DND-41 (cell line): ENCODE results near the gene MOCS2.
A peak's percentile ranks its signal among the peaks of the same experiment; 100 is the strongest.

Source experiments
- ATAC-seq: fragments of 200-7000 bp; cut with Tn5 transposase; 3 replicates; pipeline ENCODE4 v1.9.1; 2021; ENCODE audit warnings: low read depth; ENCODE audit not compliant: insufficient read depth
- DNase-seq: peaks from one replicate; pipeline ENCODE4 v3.0.0-alpha.2; 2020
- H2AFZ ChIP-seq: 2 replicates; pipeline ENCODE4 v1.6.0; 2012; ENCODE audit warnings: low read depth, low read length
- H3K27ac ChIP-seq: 2 replicates; pipeline ENCODE4 v1.5.1; 2012; ENCODE audit warnings: low read length, inconsistent platforms
- H3K27me3 ChIP-seq: fragments of 200-600 bp; sonication (generic); 2 replicates; pipeline ENCODE4 v1.6.0; 2012; ENCODE audit warnings: low read length, mild to moderate bottlenecking, inconsistent platforms; ENCODE audit not compliant: insufficient read depth, poor library complexity
- H3K36me3 ChIP-seq: 2 replicates; pipeline ENCODE4 v1.5.1; 2012; ENCODE audit warnings: low read length, inconsistent platforms; ENCODE audit not compliant: insufficient read depth
- H3K4me1 ChIP-seq: 2 replicates; pipeline ENCODE4 v1.5.1; 2012; ENCODE audit warnings: mild to moderate bottlenecking, low read length; ENCODE audit not compliant: insufficient read depth
- H3K4me2 ChIP-seq: 2 replicates; pipeline ENCODE4 v1.6.0; 2012; ENCODE audit warnings: mild to moderate bottlenecking, moderate library complexity, low read length, inconsistent platforms; ENCODE audit not compliant: insufficient read depth
- H3K4me3 ChIP-seq, 2 experiments: fragments of 200-600 bp in 1 of 2; shearing (Covaris generic) in 1 of 2; 2 replicates each; pipeline ENCODE4 v1.5.1; 2012 to 2016; ENCODE audit warnings: inconsistent platforms in 2 of 2, low read length in 2 of 2, mild to moderate bottlenecking in 2 of 2, low read depth in 1 of 2, moderate library complexity in 1 of 2
- H3K79me2 ChIP-seq: 2 replicates; pipeline ENCODE4 v1.6.0; 2012; ENCODE audit warnings: low read length, inconsistent platforms; ENCODE audit not compliant: insufficient read depth
- H3K9ac ChIP-seq: 2 replicates; pipeline ENCODE4 v1.6.0; 2012; ENCODE audit warnings: low read depth, mild to moderate bottlenecking, inconsistent platforms, low read length, moderate library complexity
- H3K9me3 ChIP-seq: 2 replicates; pipeline ENCODE4 v1.5.1; 2012; ENCODE audit warnings: low read length, moderate library complexity, mild to moderate bottlenecking, inconsistent platforms; ENCODE audit not compliant: insufficient read depth, severe bottlenecking
- H4K20me1 ChIP-seq: 2 replicates; pipeline ENCODE4 v1.6.0; 2012; ENCODE audit warnings: low read length; ENCODE audit not compliant: insufficient read depth
- CTCF ChIP-seq: IDR thresholded peaks from 2 replicates; pipeline ENCODE4 v1.5.1; 2012; ENCODE audit warnings: borderline replicate concordance, low read length, moderate library complexity, mild to moderate bottlenecking; ENCODE audit not compliant: poor library complexity, severe bottlenecking; ENCODE audit errors: extremely low read depth
- EZH2 ChIP-seq: IDR thresholded peaks from 3 replicates; pipeline ENCODE4 v1.6.1; 2012; ENCODE audit warnings: borderline replicate concordance, low read depth, mild to moderate bottlenecking, moderate library complexity, low read length, inconsistent platforms; ENCODE audit not compliant: severe bottlenecking

Gene MOCS2

GRCh38 chr5:53095931-53096525, 13.5 kb downstream of the MOCS2 start:
- Histone ChIP-seq H3K9me3 (no peaks in the 10 kb centered on the region), H3K79me2 (no peaks in the 10 kb centered on the region), H3K4me1 (peaks cover 5% of the 10 kb centered on the region), H3K4me2 (no peak overlapping the region), H3K27me3 (no peaks in the 10 kb centered on the region), H2AFZ (no peak overlapping the region), H3K4me3 (no peak overlapping the region), H4K20me1 (no peaks in the 10 kb centered on the region), H3K36me3 (peaks cover 54% of the 10 kb centered on the region), H3K9ac (no peak overlapping the region), H3K27ac (no peak overlapping the region)
- no peak for TF ChIP-seq EZH2
- TF ChIP-seq CTCF = peak; percentile 92
- DNase-seq (peak; percentile 76), ATAC-seq (peak; percentile 87)

- no peak overlapping the region for H3K4me2 ChIP-seq
- ATAC-seq (no peak), DNase-seq (no peak)
- no peaks in the 10 kb centered on the region for H3K9me3 ChIP-seq
- peaks cover 46% of the 10 kb centered on the region for H3K36me3 ChIP-seq
- no peak overlapping the region for H3K27ac ChIP-seq
- H3K79me2 ChIP-seq = no peaks in the 10 kb centered on the region
- no peaks in the 10 kb centered on the region for H4K20me1 ChIP-seq
- no peak overlapping the region for H2AFZ ChIP-seq
- H3K4me1 ChIP-seq = peaks cover 13% of the 10 kb centered on the region
- no peak overlapping the region for H3K9ac ChIP-seq
- no peak for TF ChIP-seq EZH2
- TF ChIP-seq CTCF = no peak
- no peaks in the 10 kb centered on the region for H3K27me3 ChIP-seq
- H3K4me3 ChIP-seq = no peak overlapping the region
Observed at GRCh38 chr5:53095217-53095616, 14.3 kb downstream of the MOCS2 start.

GRCh38 chr5:53092242-53092641, 17.3 kb downstream of the MOCS2 start:
- Histone ChIP-seq H3K79me2 (no peaks in the 10 kb centered on the region), H3K4me1 (peaks cover 38% of the 10 kb centered on the region), H3K27me3 (no peaks in the 10 kb centered on the region), H3K36me3 (peaks cover 18% of the 10 kb centered on the region; the same call in 1 of the 2 replicates), H3K4me3 (no peak overlapping the region), H3K9ac (no peak overlapping the region), H2AFZ (no peak overlapping the region), H4K20me1 (no peaks in the 10 kb centered on the region), H3K9me3 (no peaks in the 10 kb centered on the region), H3K4me2 (no peak overlapping the region), H3K27ac (no peak overlapping the region)
- TF ChIP-seq CTCF (no peak), EZH2 (no peak)
- no peak for ATAC-seq
- no peak for DNase-seq
